HG03103 (cell line): ENCODE data around the gene EHD1.

Experiments
- ATAC-seq: cut with Tn5 transposase; IDR thresholded peaks from one replicate; pipeline ENCODE4 v1.9.1; 2021; ENCODE audit warnings: low read depth; ENCODE audit not compliant: unreplicated experiment

EHD1 gene

DNA sequence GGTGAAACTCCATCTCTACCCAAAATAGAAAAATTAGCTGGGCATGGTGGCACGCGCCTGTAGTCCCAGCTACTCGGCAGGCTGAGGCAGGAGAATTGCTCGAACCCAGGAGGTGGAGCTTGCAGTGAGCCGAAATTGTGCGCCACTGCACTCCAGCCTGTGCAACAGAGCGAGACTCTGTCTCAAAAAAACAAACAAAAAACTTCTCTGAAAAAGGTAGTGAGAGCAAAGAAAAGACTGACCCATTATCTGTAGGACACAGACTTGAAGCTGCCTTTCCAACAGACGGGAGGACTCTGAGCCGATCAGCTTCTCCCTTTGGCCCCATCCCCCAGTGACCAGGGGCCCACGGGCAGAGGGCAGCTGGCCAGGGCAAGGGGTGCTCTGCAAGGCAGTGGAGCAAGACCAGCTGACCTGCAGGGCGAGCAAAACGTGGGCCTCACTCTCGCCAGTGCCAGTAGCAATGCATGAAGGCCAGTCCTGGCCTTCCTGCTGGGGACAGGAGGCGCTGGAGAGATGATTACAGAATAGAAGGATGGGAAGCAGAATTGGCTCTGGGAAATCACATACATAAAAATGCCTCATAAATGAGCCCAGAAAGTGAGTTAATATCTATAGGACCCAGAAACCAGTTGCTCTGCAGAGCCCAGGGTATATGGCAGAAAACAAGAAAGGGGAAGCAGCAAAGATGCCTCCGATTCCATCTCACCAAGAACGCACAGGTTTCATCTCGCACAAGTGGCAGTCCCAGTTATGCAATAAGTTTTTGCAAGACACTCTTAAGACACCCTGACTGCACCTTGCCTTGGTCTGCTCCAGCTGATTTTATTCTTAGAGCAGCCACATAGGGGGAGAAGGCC lies 2.8 kb downstream of the EHD1 start:
- ATAC-seq, result no peak

DNA sequence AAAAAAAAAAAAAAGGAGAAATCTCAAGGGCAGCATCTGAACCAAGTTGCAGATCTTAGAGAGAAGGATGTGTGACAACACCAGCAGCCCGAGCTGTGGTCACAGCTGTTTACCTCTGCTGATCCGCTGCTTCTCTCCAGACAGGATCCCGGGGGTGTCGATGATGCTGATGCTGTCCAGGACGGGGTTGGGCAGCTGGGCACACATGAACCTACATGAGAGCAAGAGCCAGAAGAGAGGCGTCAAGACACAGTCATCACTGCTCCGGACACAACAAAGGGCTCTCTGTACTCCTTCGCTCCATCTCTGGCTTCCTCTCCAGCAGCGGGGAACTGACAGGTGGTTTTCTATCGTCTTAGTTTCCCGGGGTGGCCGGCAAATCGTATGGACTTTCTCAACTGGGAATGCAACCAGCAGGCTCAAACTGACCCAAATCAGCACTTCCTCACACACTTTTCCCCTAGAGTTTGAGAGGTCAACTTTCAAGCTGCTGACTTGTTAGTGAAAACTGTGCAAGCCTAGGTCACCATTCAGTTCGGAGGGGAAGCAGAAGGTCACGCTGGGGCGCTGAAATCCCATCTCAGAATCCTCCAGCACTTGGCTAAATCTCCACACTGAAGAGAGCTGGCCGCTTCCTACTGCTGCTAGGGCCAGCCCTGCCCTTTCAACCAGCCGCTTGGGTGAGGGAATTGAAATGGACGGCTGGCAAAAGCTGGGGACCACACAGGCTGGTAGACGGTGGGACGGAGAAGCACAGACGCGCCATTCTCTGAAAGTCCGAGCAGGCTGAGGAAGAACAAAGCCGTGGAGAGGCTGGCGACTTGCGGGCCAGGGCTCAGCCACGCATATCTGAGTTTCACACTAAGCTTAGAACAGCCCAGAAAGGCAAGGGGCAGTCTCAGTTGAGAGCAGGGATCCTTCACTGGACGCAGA lies 3.8 kb downstream of the EHD1 start:
- ATAC-seq, result no peak

DNA sequence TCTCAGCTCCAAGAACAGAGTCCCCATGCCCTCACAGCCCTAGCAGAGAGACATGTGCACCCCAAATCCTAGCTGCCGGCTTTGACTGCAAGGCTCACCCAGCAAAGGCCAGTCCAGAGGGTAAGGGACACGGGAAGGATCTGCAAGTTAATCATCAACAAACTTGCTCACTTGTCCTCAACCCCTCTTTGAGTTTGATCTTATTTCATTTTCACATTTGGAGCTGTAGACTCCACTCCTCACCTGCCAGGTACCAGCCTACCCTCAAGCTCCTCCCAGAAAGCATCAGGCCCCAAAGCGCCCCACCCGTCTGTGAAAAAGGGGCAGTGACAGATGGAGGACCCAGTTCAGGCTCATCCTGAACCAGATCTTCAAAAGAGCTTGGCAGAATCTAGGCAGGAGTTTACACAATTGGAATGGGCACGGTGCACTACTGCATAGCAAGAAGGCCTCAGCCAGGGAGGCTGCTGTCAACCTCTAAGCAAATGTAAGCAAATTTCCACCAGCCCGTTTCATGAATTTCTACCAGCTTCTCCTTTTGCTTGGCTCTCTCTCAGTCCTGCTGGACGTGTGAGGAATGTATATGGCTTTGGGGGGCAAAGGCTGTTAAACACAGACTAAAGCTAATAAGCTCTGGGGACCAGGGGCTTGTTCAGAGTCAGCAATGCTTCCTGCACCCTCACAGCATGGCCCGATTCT lies 5.5 kb downstream of the EHD1 start:
- no peak for ATAC-seq

GRCh38 chr11:64871492-64871891 lies 6.9 kb downstream of the EHD1 start:
- ATAC-seq, result no peak

- ATAC-seq, result no peak
Observed at GRCh38 chr11:64870893-64871466, 7.4 kb downstream of the EHD1 start.

DNA sequence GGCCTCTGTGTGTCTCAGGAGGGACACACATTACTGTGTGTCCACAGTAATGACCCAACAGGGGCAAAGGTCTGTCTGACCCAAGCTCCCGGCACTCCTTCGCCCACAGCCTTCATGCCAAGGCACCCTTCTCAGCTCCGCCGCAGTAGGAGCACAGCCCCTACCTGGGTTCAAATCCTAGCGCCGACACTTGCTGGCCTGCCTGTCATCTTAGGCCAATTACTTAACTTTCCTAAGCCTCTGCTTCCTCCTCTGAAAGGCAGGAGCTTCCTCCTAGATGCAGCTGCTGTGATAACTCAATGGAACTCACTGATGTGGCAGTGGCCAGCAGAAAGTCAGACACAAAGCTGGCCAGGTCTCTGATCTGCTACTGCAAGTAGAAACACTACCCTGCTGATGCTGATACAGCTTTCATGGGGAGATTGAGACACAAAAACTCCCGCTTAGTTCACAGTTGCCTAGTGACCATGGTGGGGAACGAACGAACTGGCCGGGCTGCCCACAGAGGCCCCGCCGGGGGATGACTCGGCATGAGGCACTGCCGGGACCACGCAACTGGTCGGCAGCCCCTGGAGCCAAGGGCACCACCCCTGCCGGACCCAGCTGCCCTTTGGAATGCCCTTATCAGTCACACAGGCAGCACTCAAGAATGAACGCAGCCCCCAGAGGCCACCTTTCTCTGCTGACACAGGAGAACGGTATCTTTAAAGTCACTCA lies 8.1 kb downstream of the EHD1 start:
- no peak for ATAC-seq

DNA sequence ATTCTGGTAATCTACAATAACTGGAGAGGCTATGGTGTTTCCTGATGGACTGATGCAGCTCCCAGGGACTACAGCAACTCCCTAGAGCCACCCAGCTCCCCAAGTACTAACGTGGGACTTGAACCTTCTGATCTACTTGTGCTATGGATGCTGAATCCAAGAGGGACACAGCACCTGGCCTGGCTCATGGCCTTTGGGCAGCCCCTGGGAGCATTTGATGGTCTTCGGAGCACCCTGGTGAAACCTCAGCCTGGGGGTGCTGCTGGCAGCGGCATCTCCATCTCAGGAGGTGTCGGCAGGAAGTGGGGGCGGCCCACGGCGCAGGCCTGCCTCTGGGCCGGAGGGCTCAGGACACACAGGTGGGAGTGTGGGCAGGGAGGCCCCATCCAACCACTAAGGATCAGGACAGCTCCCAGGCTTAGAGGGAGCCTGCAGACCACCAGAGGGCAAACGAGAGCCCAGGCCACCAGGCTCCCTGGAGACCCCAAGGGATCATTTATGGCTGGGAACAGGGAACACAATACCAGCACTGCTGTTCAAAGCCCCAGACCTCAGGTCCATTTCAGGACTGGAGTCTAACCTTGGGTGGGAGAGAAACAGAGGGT lies 8.7 kb downstream of the EHD1 start:
- no peak for ATAC-seq

DNA sequence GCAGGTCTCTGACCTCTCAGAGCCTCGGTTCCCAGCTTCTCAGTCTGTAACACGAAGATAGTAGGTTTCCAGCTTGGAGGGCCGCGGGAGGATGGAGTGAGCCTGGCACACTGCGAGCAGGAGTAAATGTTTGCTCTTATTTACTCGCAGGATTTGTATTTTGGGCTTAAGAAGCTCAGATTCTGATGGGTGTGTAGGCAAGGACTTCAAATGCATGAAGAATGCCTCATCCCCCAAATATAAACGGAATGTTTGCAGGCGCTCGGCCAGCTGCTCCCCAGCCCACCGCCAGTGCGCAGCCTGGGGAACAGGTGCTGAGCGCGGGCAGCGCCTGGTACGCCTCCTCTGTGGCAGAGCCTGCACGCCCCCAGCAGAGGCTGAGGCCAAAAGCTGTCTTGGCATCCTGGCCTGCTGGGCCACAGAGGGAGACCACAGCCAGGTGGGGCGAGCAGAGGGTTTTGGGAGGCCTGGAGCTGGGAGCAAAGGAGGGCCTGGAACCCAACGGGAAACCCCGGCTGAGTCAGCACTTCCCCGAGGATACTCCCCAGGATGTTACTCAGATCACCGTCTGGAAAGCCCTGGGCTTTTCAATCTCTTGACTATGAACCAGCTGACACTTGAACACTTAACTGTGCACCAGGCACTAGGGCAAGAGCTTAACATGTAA lies 9.4 kb downstream of the EHD1 start:
- no peak for ATAC-seq

GRCh38 chr11:64867748-64868462 lies 10.5 kb downstream of the EHD1 start:
- no peak for ATAC-seq

- no peak for ATAC-seq
Observed at GRCh38 chr11:64866173-64866491, 12.3 kb downstream of the EHD1 start.

GRCh38 chr11:64865286-64866172 lies 12.9 kb downstream of the EHD1 start:
- ATAC-seq, result no peak

DNA sequence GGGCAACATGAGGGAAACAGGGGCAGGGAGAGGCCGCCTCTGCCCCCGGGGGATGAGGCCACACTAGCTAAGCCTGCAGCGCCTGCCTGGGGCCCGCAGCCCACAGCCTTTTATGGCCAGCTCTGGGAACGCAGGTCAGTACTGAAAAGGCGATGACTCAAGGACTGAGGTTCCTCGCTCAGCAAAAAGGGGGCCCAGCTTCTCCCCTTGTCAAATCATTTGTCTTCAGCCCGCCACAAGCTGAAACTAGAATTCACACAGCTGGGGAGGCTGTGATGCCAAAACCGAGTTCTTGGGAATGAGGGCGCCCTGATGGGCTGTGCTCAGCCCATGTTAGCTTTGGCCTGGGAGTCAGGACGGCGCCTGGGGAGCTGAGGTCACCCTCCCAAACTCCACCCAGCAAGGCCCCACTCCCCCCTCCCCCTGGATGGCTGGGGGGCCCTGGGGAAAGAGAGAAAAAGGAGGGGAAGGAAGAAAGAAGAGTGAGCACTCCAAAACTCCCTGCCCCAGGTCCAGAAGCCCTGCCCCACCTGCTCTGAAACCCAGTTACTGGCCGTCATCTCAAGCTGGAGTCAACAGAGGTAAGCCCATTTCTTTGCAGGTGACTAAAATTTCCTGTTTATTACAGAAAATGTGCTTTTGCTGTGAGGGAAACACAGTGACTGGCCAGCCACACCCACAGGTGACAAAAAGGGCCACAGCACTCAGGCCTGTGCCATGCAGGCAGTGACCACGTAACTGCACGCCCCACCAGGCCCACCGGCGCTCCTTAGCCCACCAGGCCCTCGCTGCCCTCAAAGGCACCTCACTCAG lies 13.7 kb downstream of the EHD1 start:
- ATAC-seq, result no peak

- ATAC-seq, result no peak
Observed at GRCh38 chr11:64864135-64864472, 14.3 kb downstream of the EHD1 start.

- no peak for ATAC-seq
Observed at GRCh38 chr11:64863391-64864060, 14.9 kb downstream of the EHD1 start.

DNA sequence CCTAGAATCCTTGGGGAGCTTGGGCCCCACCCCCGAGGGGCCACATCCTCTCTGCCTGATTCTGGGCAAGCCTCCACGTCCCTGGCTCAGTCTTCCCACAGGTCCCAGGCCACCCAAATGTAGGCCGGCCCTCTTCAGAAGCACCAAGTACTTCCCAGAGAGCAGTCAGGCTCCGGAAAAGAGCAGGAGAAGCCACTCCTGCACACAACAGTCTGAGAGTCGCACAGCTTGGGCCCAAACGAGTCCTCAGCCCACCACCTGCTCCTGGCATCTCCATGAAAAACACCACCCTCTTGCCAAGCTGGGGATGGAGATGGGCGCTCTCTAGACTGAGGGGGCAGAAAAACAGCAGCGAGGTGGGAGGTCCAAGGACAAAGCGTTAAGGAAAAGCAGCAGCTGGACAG lies 15.4 kb downstream of the EHD1 start:
- no peak for ATAC-seq

GRCh38 chr11:64861227-64861975 lies 17.0 kb downstream of the EHD1 start:
- ATAC-seq, result no peak
